H1 (cell line): Measurements from ENCODE around the gene PIEZO1. TPM values are rescaled to one million over a fixed set of nuclear protein-coding genes. Genes with fewer than 3 reads are reported as not detected.

ENCODE experiments used
- CTCF ChIA-PET: fragments of 300-600 bp; sonication (Branson Sonifier 250); formaldehyde crosslinking; loops from one replicate; lab custom pipeline; 2021; ENCODE audit not compliant: partially characterized antibody; lab: Charles Lee
- POLR2A ChIA-PET: fragments of 300-600 bp; sonication (Branson Sonifier 250); formaldehyde crosslinking; loops from one replicate; lab custom pipeline; 2021; ENCODE audit warnings: inconsistent platforms; ENCODE audit not compliant: partially characterized antibody; lab: Charles Lee
- DNase-seq, 2 experiments: peaks; one replicate each; pipeline versions ENCODE4 v3.0.0 to v3.0.0-alpha.2; 2010 to 2022; ENCODE audit warnings: low spot score in 2 of 2, low read depth in 1 of 2, mixed read lengths in 1 of 2
- FAIRE-seq: peaks from 2 replicates; lab custom pipeline; 2011; peaks lifted over from hg19 to GRCh38; lab: Jason Lieb, UNC
- H2AFZ ChIP-seq: 2 replicates; pipeline ENCODE4 v1.8.1; 2012; ENCODE audit warnings: low read length, inconsistent platforms
- H2AK5ac ChIP-seq: 2 replicates; pipeline ENCODE4 v1.6.1; 2013; ENCODE audit warnings: low read depth, low read length
- H2BK120ac ChIP-seq: replicated peaks from 2 replicates; pipeline ENCODE3; 2013; ENCODE audit warnings: low read depth, low read length, inconsistent platforms
- H2BK12ac ChIP-seq: 2 replicates; pipeline ENCODE4 v1.6.1; 2013; ENCODE audit warnings: low read depth, low read length
- H2BK15ac ChIP-seq: 2 replicates; pipeline ENCODE4 v1.6.1; 2013; ENCODE audit warnings: low read length
- H2BK20ac ChIP-seq: 2 replicates; pipeline ENCODE4 v1.6.1; 2013; ENCODE audit warnings: low read length
- H2BK5ac ChIP-seq: 2 replicates; pipeline ENCODE4 v1.6.1; 2013; ENCODE audit warnings: low read depth, low read length
- H3K14ac ChIP-seq: 2 replicates; pipeline ENCODE4 v1.6.1; 2013; ENCODE audit warnings: inconsistent platforms; ENCODE audit not compliant: insufficient read length
- H3K18ac ChIP-seq: 2 replicates; pipeline ENCODE4 v1.6.1; 2013; ENCODE audit warnings: low read length; ENCODE audit errors: extremely low read depth
- H3K23ac ChIP-seq: 2 replicates; pipeline ENCODE4 v1.6.1; 2013; ENCODE audit warnings: inconsistent platforms; ENCODE audit not compliant: insufficient read length
- H3K23me2 ChIP-seq: 2 replicates; pipeline ENCODE4 v1.6.1; 2013; ENCODE audit warnings: low read depth, low read length
- H3K27ac ChIP-seq: 2 replicates; pipeline ENCODE4 v1.6.1; 2011; ENCODE audit warnings: low read depth, low read length, inconsistent platforms
- H3K27me3 ChIP-seq, 4 experiments: replicated peaks in 1 of 4; 1 replicate in 1 of 4; 2 replicates in 3 of 4; pipeline versions ENCODE4 v1.6.1 to v1.8.1; 2011 to 2013; ENCODE audit warnings: low read length in 3 of 4, mild to moderate bottlenecking in 3 of 4, inconsistent platforms in 2 of 4, mixed read lengths in 2 of 4, moderate library complexity in 1 of 4; ENCODE audit not compliant: control insufficient read depth in 3 of 4, insufficient read depth in 3 of 4; ENCODE audit errors: extremely low read depth in 1 of 4
- H3K36me3 ChIP-seq, 4 experiments: 2 replicates each; pipeline versions ENCODE4 v1.6.1 to v1.8.1; 2011 to 2013; ENCODE audit warnings: mild to moderate bottlenecking in 4 of 4, low read length in 3 of 4, moderate library complexity in 2 of 4, control low read depth in 1 of 4, inconsistent platforms in 1 of 4; ENCODE audit not compliant: insufficient read depth in 4 of 4, control insufficient read depth in 2 of 4
- H3K4ac ChIP-seq: replicated peaks from 2 replicates; pipeline ENCODE3; 2013; ENCODE audit warnings: low read length, low read depth, mixed read lengths, inconsistent platforms; ENCODE audit not compliant: insufficient read length
- H3K4me1 ChIP-seq, 4 experiments: replicated peaks in 1 of 4; 1 replicate in 1 of 4; 2 replicates in 3 of 4; pipeline versions ENCODE4 v1.6.1 to v1.8.1; 2011 to 2013; ENCODE audit warnings: low read length in 3 of 4, inconsistent platforms in 2 of 4, mixed read lengths in 1 of 4; ENCODE audit not compliant: insufficient read depth in 4 of 4, control insufficient read depth in 3 of 4
- H3K4me2 ChIP-seq, 2 experiments: 2 replicates each; pipeline versions ENCODE4 v1.6.1 to v1.8.1; 2011 to 2013; ENCODE audit warnings: low read depth in 2 of 2, low read length in 2 of 2, control low read depth in 1 of 2, inconsistent platforms in 1 of 2, mild to moderate bottlenecking in 1 of 2; ENCODE audit not compliant: insufficient read depth in 1 of 2
- H3K4me3 ChIP-seq, 4 experiments: fragments of 200-600, 300-600 bp in 1 of 4; sonication (generic), shearing (Covaris generic), sonication (Bioruptor Twin) in 1 of 4; 2 replicates each; pipeline versions ENCODE4 v1.5.1 to v1.8.1; 2011 to 2016; ENCODE audit warnings: low read length in 4 of 4, low read depth in 3 of 4, control low read depth in 2 of 4, inconsistent platforms in 2 of 4, mild to moderate bottlenecking in 2 of 4, mixed read lengths in 1 of 4, moderate library complexity in 1 of 4; ENCODE audit not compliant: insufficient read depth in 2 of 4; ENCODE audit errors: extremely low read depth in 1 of 4
- H3K56ac ChIP-seq: replicated peaks from 2 replicates; pipeline ENCODE3; 2013; ENCODE audit warnings: low read depth, mild to moderate bottlenecking, mixed read lengths, low read length, inconsistent platforms; ENCODE audit not compliant: insufficient read length
- H3K79me1 ChIP-seq: 2 replicates; pipeline ENCODE4 v1.6.1; 2013; ENCODE audit warnings: low read depth, low read length, control low read depth
- H3K79me2 ChIP-seq, 2 experiments: 2 replicates each; pipeline versions ENCODE4 v1.6.1 to v1.8.1; 2012 to 2013; ENCODE audit warnings: low read length in 2 of 2, mild to moderate bottlenecking in 2 of 2, inconsistent platforms in 1 of 2; ENCODE audit not compliant: insufficient read depth in 2 of 2, control insufficient read depth in 1 of 2
- H3K9ac ChIP-seq, 4 experiments: replicated peaks in 1 of 4; 1 replicate in 1 of 4; 2 replicates in 3 of 4; pipeline versions ENCODE4 v1.6.1 to v1.8.1; 2011 to 2013; ENCODE audit warnings: low read depth in 3 of 4, low read length in 3 of 4, control low read depth in 2 of 4, mild to moderate bottlenecking in 2 of 4, moderate library complexity in 2 of 4, inconsistent platforms in 1 of 4; ENCODE audit errors: extremely low read depth in 1 of 4
- H3K9me3 ChIP-seq, 2 experiments: 2 replicates each; pipeline versions ENCODE4 v1.6.1 to v1.8.1; 2012 to 2013; ENCODE audit warnings: mild to moderate bottlenecking in 2 of 2, moderate library complexity in 2 of 2, control low read depth in 1 of 2, inconsistent platforms in 1 of 2, low read depth in 1 of 2, low read length in 1 of 2, mixed read lengths in 1 of 2; ENCODE audit not compliant: insufficient read depth in 2 of 2
- H4K20me1 ChIP-seq, 2 experiments: replicated peaks in 1 of 2; 2 replicates each; pipeline versions ENCODE3 to v1.8.1; 2011 to 2013; ENCODE audit warnings: inconsistent platforms in 2 of 2, low read length in 2 of 2, mild to moderate bottlenecking in 1 of 2; ENCODE audit not compliant: insufficient read depth in 2 of 2, control insufficient read depth in 1 of 2
- H4K5ac ChIP-seq: 2 replicates; pipeline ENCODE4 v1.6.1; 2013; ENCODE audit warnings: low read length, low read depth, mixed read lengths, inconsistent platforms; ENCODE audit not compliant: insufficient read length
- H4K8ac ChIP-seq: 2 replicates; pipeline ENCODE4 v1.8.0; 2013; ENCODE audit warnings: mild to moderate bottlenecking, moderate library complexity, low read length, inconsistent platforms; ENCODE audit not compliant: insufficient read depth; ENCODE audit errors: extremely low read depth
- H4K91ac ChIP-seq: replicated peaks from 2 replicates; pipeline ENCODE3; 2013; ENCODE audit warnings: low read length, mixed read lengths, inconsistent platforms; ENCODE audit not compliant: insufficient read length
- ASH2L ChIP-seq: fragments of 200-600, 300-600 bp; sonication (generic); IDR thresholded peaks from one replicate; pipeline ENCODE4 v1.7.1; 2017; ENCODE audit warnings: low read length
- BRCA1 ChIP-seq: IDR thresholded peaks from 2 replicates; pipeline ENCODE4 v1.6.1; 2012; ENCODE audit warnings: low read depth, low read length, improper control_type of control experiment
- CEBPB ChIP-seq: IDR thresholded peaks from 2 replicates; pipeline ENCODE4 v1.6.1; 2012; ENCODE audit warnings: low read depth, low read length
- CTBP2 ChIP-seq: IDR thresholded peaks from 2 replicates; pipeline ENCODE4 v1.7.0; 2011; ENCODE audit warnings: borderline replicate concordance, mild to moderate bottlenecking, moderate library complexity, mixed read lengths, low read length; ENCODE audit not compliant: insufficient read depth, insufficient read length
- EP300 ChIP-seq, 2 experiments: IDR thresholded peaks; 1 replicate in 1 of 2; 2 replicates in 1 of 2; pipeline ENCODE4 v1.6.1; 2011 to 2012; ENCODE audit warnings: low read depth in 2 of 2, low read length in 2 of 2, mild to moderate bottlenecking in 2 of 2, borderline replicate concordance in 1 of 2, inconsistent platforms in 1 of 2, moderate library complexity in 1 of 2
- GTF2F1 ChIP-seq: IDR thresholded peaks from 2 replicates; pipeline ENCODE4 v1.6.1; 2012; ENCODE audit warnings: low read depth, low read length, improper control_type of control experiment, borderline replicate concordance
- KDM4A ChIP-seq: IDR thresholded peaks from one replicate; pipeline ENCODE4 v1.7.1; 2012; ENCODE audit warnings: low read depth, mild to moderate bottlenecking, moderate library complexity, low read length, inconsistent platforms; ENCODE audit not compliant: severe bottlenecking
- SP1 ChIP-seq: IDR thresholded peaks from 2 replicates; pipeline ENCODE4 v1.6.1; 2011; ENCODE audit warnings: low read depth, low read length
- SP2 ChIP-seq: IDR thresholded peaks from 2 replicates; pipeline ENCODE4 v1.6.1; 2012; ENCODE audit warnings: mild to moderate bottlenecking, low read length, inconsistent platforms
- WGBS, 2 experiments: shearing (Covaris generic) in 1 of 2; methylation state at CpG; one replicate each; pipeline versions ENCODE4 v1.1.6 to v1.1.7; 2013 to 2015; ENCODE audit warnings: low lambda C conversion rate in 2 of 2, mixed read lengths in 2 of 2, inconsistent platforms in 1 of 2, low coverage in 1 of 2, missing lambda C conversion rate in 1 of 2; ENCODE audit not compliant: insufficient replicate concordance in 2 of 2, insufficient coverage in 1 of 2, insufficient read length in 1 of 2; ENCODE audit errors: extremely low coverage in 1 of 2, missing lambda C conversion rate in 1 of 2; 5-methylcytosine and 5-hydroxymethylcytosine counted together
- polyA plus RNA-seq, 7 experiments: library from polyadenylated mRNA; depleted of rRNA in 3 of 7; stranded (reverse) in 5 of 7; unstranded in 2 of 7; fragments of >200 nt in 5 of 7; fragments of 200-250 nt in 2 of 7; gene quantifications; 1 replicate in 5 of 7; 2 replicates in 1 of 7; 4 replicates in 1 of 7; pipeline versions ENCODE4 v1.2.1 to v1.2.3, GENCODE V29; 2011 to 2013; ENCODE audit warnings: missing spikeins in 2 of 7, mixed read lengths in 2 of 7
- total RNA-seq: library from RNA; stranded (reverse); fragmentation: NEBNext Ultra II Directional; extraction: Animal tissue kit (Norgen Biotek cat#: 25700); gene quantifications from 2 replicates; pipeline ENCODE4 v1.2.1, GENCODE V29; 2021

Gene PIEZO1
- total and polyA plus RNA-seq, 2 of the 8 experiments (the other 6 are each of a cell fraction or from before 2014, with no cell fraction given): 42.3 to 67.5 TPM

DNA sequence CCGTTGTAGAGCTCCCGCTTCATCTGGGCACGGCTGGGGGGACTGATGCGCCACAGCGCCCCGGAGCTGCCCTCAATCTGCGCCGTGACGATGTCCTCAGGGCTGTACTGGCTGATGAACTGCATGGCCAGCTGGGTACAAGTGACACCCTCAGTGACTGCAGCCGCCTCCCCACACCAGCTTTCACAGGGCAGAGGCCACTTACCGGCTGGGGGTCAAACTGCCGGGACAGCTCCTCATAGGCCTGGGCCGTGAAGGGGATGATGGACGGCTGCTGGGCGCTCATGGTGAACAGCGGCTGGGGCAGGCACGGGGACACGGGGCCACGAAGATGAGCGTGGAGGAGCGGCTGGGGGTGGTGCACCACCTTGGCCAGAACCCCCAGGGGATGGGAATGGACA is 68.4 kb downstream of the PIEZO1 start:
- Histone ChIP-seq H2BK5ac (no peak overlapping the region), H3K4me2 (no peak overlapping the region), H3K14ac (no peak overlapping the region), H3K18ac (no peak overlapping the region), H3K9ac (no peak overlapping the region), H3K79me2 (no peaks in the 10 kb centered on the region), H2AFZ (no peak overlapping the region), H2BK15ac (no peak overlapping the region), H4K91ac (no peak overlapping the region), H3K23me2 (no peaks in the 10 kb centered on the region), H3K79me1 (no peaks in the 10 kb centered on the region), H4K5ac (no peak overlapping the region), H2AK5ac (no peak overlapping the region), H3K4me3 (no peak overlapping the region), H3K56ac (no peak overlapping the region), H3K4me1 (peaks cover 0 to 1% (median 0%) of the 10 kb centered on the region in 4 experiments; a peak in 1 of 7 replicates), H4K8ac (no peak overlapping the region), H2BK12ac (no peak overlapping the region), H2BK120ac (no peak overlapping the region), H3K23ac (no peak overlapping the region), H3K4ac (no peak overlapping the region), H3K9me3 (no peaks in the 10 kb centered on the region), H4K20me1 (peaks cover 6 to 16% of the 10 kb centered on the region in 2 experiments), H3K27me3 (no peaks in the 10 kb centered on the region), H2BK20ac (no peak overlapping the region), H3K27ac (no peak overlapping the region), H3K36me3 (peaks cover 4 to 41% (median 23%) of the 10 kb centered on the region in 4 experiments; a peak in 5 of 8 replicates)
- TF ChIP-seq ASH2L (no peak), SP2 (no peak), CTBP2 (no peak), CEBPB (no peak), EP300 (IDR thresholded peaks at IDR 0.05; ENCODE audit: borderline replicate concordance in 1 of 2, low read depth in 2 of 2, low read length in 2 of 2) (no peak), GTF2F1 (no peak), KDM4A (no peak), BRCA1 (no peak), SP1 (no peak)
- POLR2A ChIA-PET: interaction anchor here (0.6 to 1.4 kb wide), 4 partner anchors 8 to 93 kb away, joined by 3 to 5 read pairs (median 4); no protein-coding TSS in a partner anchor
- FAIRE-seq (no peak), DNase-seq (no peak)
- CTCF ChIA-PET: interaction anchor here (1.2 to 3.0 kb wide), 5 partner anchors 10 to 282 kb away, joined by 3 to 16 read pairs (median 3); partner anchors contain the start of genes CTU2 and RNF166
- 91% methylated on average over 21 of the region's 21 CpGs; no CpG with 5 or more reads in 1 of the 2 experiments for WGBS, 2 experiments
